OCI-LY3 (cell line): Measurements from ENCODE around the gene SGCA.

ENCODE experiments used
- CTCF ChIP-seq: fragments of 200-600, 300-600 bp; sonication (generic); IDR thresholded peaks from 2 replicates; pipeline ENCODE4 v1.5.1; 2014; ENCODE audit warnings: antibody characterized with exemption, low read length, low read depth
- EZH2phosphoT487 ChIP-seq: fragments of 200-600 bp; shearing (Covaris generic); IDR thresholded peaks from 2 replicates; pipeline ENCODE4 v1.6.1; 2018; ENCODE audit warnings: antibody characterized with exemption, mixed run types, low read depth

GRCh38 chr17:50211249-50212120, 45.7 kb downstream of the SGCA start:
- TF ChIP-seq CTCF: no peak
- TF ChIP-seq EZH2phosphoT487: no peak
